C4-2B (cell line): ENCODE results near the gene EXOC8.

Experiments used
- CTCF ChIP-seq: fragments of 450-650 bp; conservative IDR thresholded peaks from 2 replicates; pipeline ENCODE4 v1.5.1; 2017; ENCODE audit warnings: mild to moderate bottlenecking
- ZFX ChIP-seq: fragments of 450-650 bp; IDR thresholded peaks from 2 replicates; pipeline ENCODE4 v1.6.1; 2017

- TF ChIP-seq CTCF (no peak), ZFX (no peak)
Measured at GRCh38 chr1:231374394-231374793, 36.7 kb upstream of the EXOC8 start.
